Thoracic aorta (tissue), 2 donors: ENCODE results near the gene ADI1. TPM values are rescaled to one million over a fixed set of nuclear protein-coding genes. Genes with fewer than 3 reads are reported as not detected.

Experiments used
- ATAC-seq: fragments of 150-250 bp; one replicate; pipeline ENCODE4 v1.8.0; 2017; ENCODE audit warnings: low read depth; ENCODE audit not compliant: insufficient number of reproducible peaks, low FRiP score
- DNase-seq: peaks from one replicate; pipeline ENCODE4 v3.0.0-alpha.2; 2020; ENCODE audit warnings: low spot score
- H3K27ac ChIP-seq, 2 donors: fragments of 200-600 bp; sonication (generic); 1 replicate in 1 of 2; 2 replicates in 1 of 2; pipeline ENCODE4 v1.5.1; 2016; ENCODE audit warnings: mild to moderate bottlenecking in 2 of 2, moderate library complexity in 2 of 2
- H3K27me3 ChIP-seq: fragments of 200-600 bp; sonication (generic); replicated peaks from 2 replicates; pipeline ENCODE4 v1.6.0; 2016; ENCODE audit warnings: mild to moderate bottlenecking; ENCODE audit not compliant: insufficient read depth
- H3K36me3 ChIP-seq: fragments of 200-600 bp; sonication (generic); one replicate; pipeline ENCODE4 v1.5.1; 2016
- H3K4me1 ChIP-seq, 2 donors: fragments of 200-600 bp; sonication (generic); 1 replicate in 1 of 2; 2 replicates in 1 of 2; pipeline versions ENCODE4 v1.5.1 to v1.6.0; 2016; ENCODE audit warnings: low read depth in 2 of 2, mild to moderate bottlenecking in 1 of 2; ENCODE audit not compliant: control insufficient read depth in 1 of 2
- H3K4me3 ChIP-seq: fragments of 200-600 bp; sonication (generic); 2 replicates; pipeline ENCODE4 v1.5.1; 2016; ENCODE audit warnings: mild to moderate bottlenecking
- H3K9me3 ChIP-seq: fragments of 200-600 bp; sonication (generic); 2 replicates; pipeline ENCODE4 v1.5.1; 2016
- total RNA-seq, 2 donors: library from RNA; depleted of rRNA; stranded (reverse); fragments of >200 nt; gene quantifications; one replicate each; pipeline versions ENCODE4 v1.1.0 to v1.2.3, GENCODE V29; 2016
- TF ChIP-seq, protein P1 (sequence below): fragments of 200-600 bp; sonication (generic); IDR thresholded peaks from one replicate; pipeline ENCODE4 v1.5.1; 2019; ENCODE audit warnings: antibody characterized with exemption

Gene ADI1
- total RNA-seq, 2 donors from 2014 or later: 120 to 126 TPM

DNA sequence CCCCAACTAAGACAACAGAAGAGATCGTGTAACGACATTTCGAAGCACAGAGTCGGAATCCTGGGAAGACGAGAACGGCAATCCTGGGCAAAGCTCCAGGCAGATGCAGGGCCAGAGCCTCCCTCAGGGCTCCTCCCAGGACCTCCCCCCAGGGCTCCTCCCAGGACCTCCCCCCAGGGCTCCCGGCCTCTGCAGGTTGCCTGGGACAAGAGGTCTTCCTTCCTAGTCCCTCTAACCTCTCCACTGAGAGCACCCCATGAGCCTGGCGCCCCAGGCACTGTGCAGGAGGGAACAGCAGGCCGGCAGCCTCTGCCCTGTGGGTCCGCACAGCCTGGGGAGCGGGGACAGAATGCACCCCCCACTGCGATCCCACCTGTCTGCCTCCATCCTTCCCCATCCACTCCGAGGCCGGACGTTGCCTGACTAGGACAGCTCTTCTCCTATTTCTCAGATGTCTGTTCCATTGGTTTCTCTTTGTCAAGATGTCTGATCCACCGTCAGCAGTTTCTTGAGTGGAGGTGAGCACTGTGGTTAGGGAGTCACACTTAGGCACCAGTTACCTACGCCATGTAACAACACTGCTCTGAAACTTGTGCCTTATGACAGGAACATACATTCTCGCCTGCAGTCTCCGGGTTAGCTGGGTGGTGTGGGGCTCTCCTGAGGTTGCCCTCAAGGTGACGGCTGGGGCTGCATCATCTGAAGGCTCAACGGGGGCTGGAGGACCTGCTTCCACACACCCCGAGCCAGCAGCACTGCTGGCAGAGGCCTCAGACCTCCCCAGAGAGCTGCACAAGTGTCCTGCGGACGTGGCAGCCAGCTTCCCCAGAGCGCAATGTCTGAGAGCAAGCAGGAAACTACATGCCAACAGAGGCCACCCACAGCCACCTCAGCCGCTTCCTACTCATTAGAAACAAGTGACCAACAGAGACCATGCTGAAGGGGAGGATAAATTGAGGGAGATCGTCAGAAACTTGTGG, 28.9 kb downstream of the ADI1 start:
- ATAC-seq: no peak
- H3K36me3 ChIP-seq: peaks cover 6% of the 10 kb centered on the region
- TF ChIP-seq, protein P1, sequence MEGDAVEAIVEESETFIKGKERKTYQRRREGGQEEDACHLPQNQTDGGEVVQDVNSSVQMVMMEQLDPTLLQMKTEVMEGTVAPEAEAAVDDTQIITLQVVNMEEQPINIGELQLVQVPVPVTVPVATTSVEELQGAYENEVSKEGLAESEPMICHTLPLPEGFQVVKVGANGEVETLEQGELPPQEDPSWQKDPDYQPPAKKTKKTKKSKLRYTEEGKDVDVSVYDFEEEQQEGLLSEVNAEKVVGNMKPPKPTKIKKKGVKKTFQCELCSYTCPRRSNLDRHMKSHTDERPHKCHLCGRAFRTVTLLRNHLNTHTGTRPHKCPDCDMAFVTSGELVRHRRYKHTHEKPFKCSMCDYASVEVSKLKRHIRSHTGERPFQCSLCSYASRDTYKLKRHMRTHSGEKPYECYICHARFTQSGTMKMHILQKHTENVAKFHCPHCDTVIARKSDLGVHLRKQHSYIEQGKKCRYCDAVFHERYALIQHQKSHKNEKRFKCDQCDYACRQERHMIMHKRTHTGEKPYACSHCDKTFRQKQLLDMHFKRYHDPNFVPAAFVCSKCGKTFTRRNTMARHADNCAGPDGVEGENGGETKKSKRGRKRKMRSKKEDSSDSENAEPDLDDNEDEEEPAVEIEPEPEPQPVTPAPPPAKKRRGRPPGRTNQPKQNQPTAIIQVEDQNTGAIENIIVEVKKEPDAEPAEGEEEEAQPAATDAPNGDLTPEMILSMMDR: no peak
- no peaks in the 10 kb centered on the region for H3K9me3 ChIP-seq
- H3K27ac ChIP-seq: peak overlapping the region; percentile 24 to 27
- no peaks in the 10 kb centered on the region for H3K27me3 ChIP-seq
- DNase-seq: no peak
- peaks cover 8 to 47% of the 10 kb centered on the region in 2 donors for H3K4me1 ChIP-seq
- no peak overlapping the region for H3K4me3 ChIP-seq

DNA sequence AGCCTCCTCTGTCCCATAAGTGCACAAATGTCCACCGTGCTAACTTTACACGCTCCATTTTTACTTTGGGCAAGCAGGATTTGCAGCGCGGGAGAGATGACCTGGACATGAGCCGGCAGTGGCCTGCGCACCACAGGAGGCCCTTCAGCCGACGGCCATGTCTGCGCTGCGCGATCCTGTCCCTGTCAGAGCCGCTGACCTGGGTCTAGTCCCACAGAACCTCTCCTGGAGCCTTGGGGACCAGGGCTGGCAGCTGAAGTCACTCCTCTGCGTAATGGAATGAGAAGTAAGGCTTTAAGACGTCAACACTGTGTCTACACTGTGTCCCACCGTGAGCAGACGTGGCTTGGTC, 29.6 kb downstream of the ADI1 start:
- peak overlapping the region in 1 of 2 donors; percentile 41 for H3K27ac ChIP-seq
- H3K4me1 ChIP-seq: peaks cover 8 to 47% of the 10 kb centered on the region in 2 donors
- H3K27me3 ChIP-seq: no peaks in the 10 kb centered on the region
- ATAC-seq (no peak), DNase-seq (no peak)
- H3K36me3 ChIP-seq: peaks cover 3% of the 10 kb centered on the region
- no peak overlapping the region for H3K4me3 ChIP-seq
- TF ChIP-seq, protein P1: no peak
- no peaks in the 10 kb centered on the region for H3K9me3 ChIP-seq

DNA sequence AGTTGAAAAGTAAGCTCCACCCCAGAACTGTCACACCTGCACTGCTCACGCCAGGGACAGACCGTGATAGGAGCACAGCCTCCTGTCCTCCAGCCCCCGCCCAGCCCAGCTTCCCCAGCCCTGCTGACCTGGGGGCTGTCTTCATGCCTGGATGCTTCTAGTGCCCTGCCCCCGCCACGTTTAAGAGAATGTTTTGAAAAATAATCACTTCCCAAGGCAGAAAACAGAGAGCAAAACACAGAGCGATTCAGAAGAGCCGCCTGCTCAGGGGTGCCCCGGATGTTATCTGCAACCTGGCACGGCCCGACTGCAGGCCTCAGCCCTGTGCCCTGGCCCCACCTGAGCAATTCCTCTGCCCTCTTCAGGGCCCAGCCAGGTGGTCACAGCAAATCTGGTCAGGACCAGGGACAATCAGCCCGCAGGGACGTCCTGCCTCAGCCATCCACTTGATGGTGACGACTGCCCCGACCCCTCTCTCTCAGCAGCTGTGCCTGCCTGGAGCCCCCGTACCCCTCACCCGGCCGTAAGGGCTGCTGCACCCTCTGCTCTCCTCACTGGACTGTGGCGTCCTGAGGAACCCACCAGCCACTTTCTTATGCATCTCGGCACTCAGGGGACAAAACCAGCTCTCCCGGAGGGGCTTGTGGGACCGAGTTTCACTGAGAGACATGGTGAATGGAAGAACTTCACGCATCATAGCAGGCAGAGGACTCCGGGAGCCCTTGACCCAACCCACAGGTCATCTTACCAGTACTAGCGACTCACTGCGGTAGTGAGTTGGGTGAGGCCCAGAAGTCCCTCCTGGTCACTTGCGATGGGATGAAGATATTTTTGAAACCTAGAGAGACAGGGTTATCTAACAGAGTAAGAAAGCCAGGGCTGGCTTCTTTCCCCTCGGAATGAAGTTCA, 30.2 kb downstream of the ADI1 start:
- H3K4me1 ChIP-seq: peaks cover 8 to 44% of the 10 kb centered on the region in 2 donors
- H3K27ac ChIP-seq: peak overlapping the region; percentile 28 to 41
- H3K36me3 ChIP-seq: peaks cover 3% of the 10 kb centered on the region
- no peak overlapping the region for H3K4me3 ChIP-seq
- H3K9me3 ChIP-seq: no peaks in the 10 kb centered on the region
- ATAC-seq: no peak
- TF ChIP-seq, protein P1: no peak
- DNase-seq: no peak
- no peaks in the 10 kb centered on the region for H3K27me3 ChIP-seq

DNA sequence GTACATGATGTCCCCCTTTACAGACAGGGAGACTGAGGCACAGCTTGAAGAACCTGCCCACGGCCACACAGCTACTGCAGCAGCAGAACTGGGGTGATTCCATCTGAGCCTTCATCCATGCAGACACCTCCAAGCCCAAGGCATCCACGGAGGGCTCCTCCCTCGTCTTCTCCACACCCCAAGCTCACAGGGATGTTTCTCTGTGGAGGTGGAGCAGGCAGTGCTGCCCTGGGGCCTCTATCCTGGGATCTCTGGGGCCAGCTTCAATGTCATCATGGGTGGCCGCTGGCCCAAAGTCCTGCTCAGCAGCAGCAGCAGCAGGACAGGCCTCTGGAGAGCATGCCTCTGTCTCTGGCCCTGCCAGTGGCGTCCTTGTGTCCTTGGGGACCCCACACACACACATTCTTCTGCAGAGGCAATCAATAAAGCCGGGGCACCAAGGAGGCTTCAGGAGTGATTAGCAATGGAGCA, 31.2 kb downstream of the ADI1 start:
- peak overlapping the region; percentile 4 to 45 for H3K27ac ChIP-seq
- H3K4me1 ChIP-seq: peaks cover 5 to 34% of the 10 kb centered on the region in 2 donors
- no peaks in the 10 kb centered on the region for H3K27me3 ChIP-seq
- ATAC-seq (no peak), DNase-seq (no peak)
- H3K36me3 ChIP-seq: peaks cover 7% of the 10 kb centered on the region
- no peak overlapping the region for H3K4me3 ChIP-seq
- TF ChIP-seq, protein P1: no peak
- no peaks in the 10 kb centered on the region for H3K9me3 ChIP-seq

DNA sequence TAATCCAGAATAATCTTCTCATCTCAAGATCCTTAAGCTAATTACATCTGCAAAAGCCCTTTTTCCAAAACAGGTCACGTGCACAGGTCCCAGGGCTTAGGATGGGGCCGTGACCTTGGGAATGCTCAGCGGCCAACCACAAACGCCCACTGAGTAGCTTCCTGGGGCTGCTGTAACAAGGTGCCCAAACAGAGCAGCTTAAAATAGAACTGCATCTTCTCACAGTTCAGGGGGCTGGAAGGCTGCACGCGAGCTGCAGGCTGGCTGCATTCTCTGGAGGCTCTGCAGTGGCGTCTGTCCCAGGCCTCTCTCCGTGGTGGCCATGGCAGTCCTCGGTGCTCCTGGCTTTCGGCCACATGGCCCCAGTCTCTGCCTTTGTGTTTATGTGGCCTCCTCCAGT, 31.9 kb downstream of the ADI1 start:
- H3K4me3 ChIP-seq: no peak overlapping the region
- H3K36me3 ChIP-seq: peaks cover 7% of the 10 kb centered on the region
- no peak for ATAC-seq
- H3K4me1 ChIP-seq: peaks cover 3 to 30% of the 10 kb centered on the region in 2 donors
- DNase-seq: no peak
- peak overlapping the region; percentile 4 to 45 for H3K27ac ChIP-seq
- TF ChIP-seq, protein P1: no peak
- no peaks in the 10 kb centered on the region for H3K9me3 ChIP-seq
- no peaks in the 10 kb centered on the region for H3K27me3 ChIP-seq
